ENCODE data around the gene NTRK3.

GRCh38 chr15:88187195-88187594 is 69.3 kb downstream of the NTRK3 start:
- TF ChIP-seq CTCF (IDR thresholded peaks at IDR 0.05; ENCODE audit: poor library complexity, severe bottlenecking) (no peak), POLR2AphosphoS5 (IDR thresholded peaks at IDR 0.05) (no peak), EP300 (conservative IDR thresholded peaks at IDR 0.05; ENCODE audit: poor library complexity, severe bottlenecking) (peak; percentile 26), TAF1 (IDR thresholded peaks at IDR 0.05; ENCODE audit: low read depth) (no peak), EZH2 (IDR thresholded peaks at IDR 0.05; ENCODE audit: borderline replicate concordance, insufficient read depth, low read length, poor library complexity, severe bottlenecking) (no peak), RAD21 (conservative IDR thresholded peaks at IDR 0.05) (no peak), SMC3 (conservative IDR thresholded peaks at IDR 0.05; ENCODE audit: poor library complexity) (no peak), MXI1 (conservative IDR thresholded peaks at IDR 0.05; ENCODE audit: poor library complexity, severe bottlenecking) (peak; percentile 31)
- TF ChIP-seq, protein P1, sequence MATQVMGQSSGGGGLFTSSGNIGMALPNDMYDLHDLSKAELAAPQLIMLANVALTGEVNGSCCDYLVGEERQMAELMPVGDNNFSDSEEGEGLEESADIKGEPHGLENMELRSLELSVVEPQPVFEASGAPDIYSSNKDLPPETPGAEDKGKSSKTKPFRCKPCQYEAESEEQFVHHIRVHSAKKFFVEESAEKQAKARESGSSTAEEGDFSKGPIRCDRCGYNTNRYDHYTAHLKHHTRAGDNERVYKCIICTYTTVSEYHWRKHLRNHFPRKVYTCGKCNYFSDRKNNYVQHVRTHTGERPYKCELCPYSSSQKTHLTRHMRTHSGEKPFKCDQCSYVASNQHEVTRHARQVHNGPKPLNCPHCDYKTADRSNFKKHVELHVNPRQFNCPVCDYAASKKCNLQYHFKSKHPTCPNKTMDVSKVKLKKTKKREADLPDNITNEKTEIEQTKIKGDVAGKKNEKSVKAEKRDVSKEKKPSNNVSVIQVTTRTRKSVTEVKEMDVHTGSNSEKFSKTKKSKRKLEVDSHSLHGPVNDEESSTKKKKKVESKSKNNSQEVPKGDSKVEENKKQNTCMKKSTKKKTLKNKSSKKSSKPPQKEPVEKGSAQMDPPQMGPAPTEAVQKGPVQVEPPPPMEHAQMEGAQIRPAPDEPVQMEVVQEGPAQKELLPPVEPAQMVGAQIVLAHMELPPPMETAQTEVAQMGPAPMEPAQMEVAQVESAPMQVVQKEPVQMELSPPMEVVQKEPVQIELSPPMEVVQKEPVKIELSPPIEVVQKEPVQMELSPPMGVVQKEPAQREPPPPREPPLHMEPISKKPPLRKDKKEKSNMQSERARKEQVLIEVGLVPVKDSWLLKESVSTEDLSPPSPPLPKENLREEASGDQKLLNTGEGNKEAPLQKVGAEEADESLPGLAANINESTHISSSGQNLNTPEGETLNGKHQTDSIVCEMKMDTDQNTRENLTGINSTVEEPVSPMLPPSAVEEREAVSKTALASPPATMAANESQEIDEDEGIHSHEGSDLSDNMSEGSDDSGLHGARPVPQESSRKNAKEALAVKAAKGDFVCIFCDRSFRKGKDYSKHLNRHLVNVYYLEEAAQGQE (IDR thresholded peaks at IDR 0.05; ENCODE audit: borderline replicate concordance), result peak; percentile 43

Data from neural cell (in vitro differentiated cells).